HG03460 (cell line): ENCODE data around the gene PRAMEF7.
"Not testable (repeated sequence)": the region's sequence is repeated elsewhere in the genome, so short reads cannot be mapped to it uniquely, and the experiment has no call there.

Experiments
- ATAC-seq: cut with Tn5 transposase; IDR thresholded peaks from one replicate; pipeline ENCODE4 v1.9.1; 2021; ENCODE audit not compliant: unreplicated experiment

Gene PRAMEF7

GRCh38 chr1:12916310-12916709 lies at the start of gene PRAMEF7:
Gene PRAMEF7, plus strand, starts transcription at chr1:12916610. Its CDS starts 1,083 bp downstream, at chr1:12917693.
- not testable (repeated sequence) for ATAC-seq

DNA sequence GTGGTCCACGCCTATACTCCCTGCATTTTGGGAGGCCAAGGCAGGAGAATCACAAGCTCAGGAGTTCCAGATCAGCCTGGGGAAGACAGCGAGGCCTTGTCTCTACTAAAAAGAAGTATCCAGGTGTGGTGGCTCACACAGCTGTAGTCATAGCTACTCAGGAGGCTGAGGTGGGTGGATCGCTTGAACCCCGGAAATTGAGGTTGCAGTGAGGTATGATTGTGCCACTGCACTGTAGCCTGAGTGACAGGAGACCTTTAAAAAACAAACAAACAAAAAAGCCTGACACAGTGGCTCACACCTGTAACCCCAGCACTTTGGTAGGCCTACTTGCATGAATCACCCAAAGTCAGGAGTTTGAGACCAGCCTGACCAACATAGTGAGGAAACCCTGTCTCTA lies 38.0 kb upstream of the PRAMEF7 start:
- ATAC-seq: not testable (repeated sequence)

DNA sequence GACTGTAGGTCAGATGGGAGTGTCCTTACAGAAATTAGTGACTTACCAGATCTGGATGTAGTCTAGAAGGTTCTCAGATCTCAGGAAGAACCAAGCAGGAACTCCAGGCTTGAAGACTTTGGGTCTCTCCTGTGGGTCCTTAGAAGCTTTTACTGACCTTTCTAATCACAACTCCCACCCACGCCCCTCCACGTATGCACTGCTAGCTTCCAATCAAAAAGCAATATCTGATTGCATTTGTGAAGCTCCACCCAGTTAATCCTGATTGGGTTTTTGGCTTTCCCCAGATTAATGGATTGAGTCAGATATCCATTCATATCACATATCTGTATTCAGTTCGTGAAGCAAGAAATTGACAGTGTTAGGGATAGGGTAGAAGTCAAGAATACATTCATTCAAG lies 30.3 kb upstream of the PRAMEF7 start, which contains the start of gene PRAMEF4:
Gene PRAMEF4 (minus strand): TSS at position 101 of the 400 bp plus-strand sequence. CDS start 2,807 bp downstream, outside the sequence.
- ATAC-seq: not testable (repeated sequence)

DNA sequence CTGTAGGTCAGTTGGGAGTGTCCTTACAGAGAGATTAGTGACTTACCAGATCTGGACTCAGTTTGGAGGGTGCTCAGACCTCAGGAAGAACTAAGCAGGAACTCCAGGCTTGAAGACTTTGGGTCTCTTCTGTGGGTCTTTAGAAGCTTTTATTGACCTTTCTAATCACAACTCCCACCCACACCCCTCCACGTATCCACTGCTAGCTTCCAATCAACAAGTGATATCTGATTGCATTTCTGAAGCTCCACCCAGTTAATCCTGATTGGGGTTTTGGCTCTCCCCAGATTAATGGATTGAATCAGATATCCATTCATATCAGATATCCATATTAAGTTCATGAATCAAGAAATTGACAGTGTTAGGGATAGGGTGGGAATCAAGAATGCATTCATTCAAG lies 18.2 kb upstream of the PRAMEF7 start, which contains the start of gene PRAMEF10:
Gene PRAMEF10 (minus strand): TSS at position 101 of the 400 bp plus-strand sequence. CDS start 2,423 bp downstream, outside the sequence.
- ATAC-seq: not testable (repeated sequence)

DNA sequence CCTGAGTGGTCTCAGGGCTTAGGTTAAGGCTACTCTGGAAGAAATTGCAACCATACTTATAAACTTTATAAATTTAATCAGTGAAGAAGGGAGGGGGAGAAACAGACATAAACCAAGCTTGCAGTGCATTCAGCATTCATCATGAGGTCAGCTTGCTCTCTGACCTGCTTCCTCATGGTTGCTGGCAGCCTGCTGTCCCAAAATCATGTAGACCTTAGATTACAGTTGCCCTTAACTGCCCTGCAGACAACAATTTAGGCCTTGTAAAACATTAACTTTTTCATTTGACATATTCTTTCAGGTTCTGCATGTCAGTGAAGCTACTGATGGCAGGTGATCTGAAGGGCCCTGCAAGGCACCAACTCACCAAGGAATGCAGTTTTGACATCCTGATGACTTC lies 17.2 kb upstream of the PRAMEF7 start:
- not testable (repeated sequence) for ATAC-seq

GRCh38 chr1:12903793-12904572 lies 12.4 kb upstream of the PRAMEF7 start:
- ATAC-seq: not testable (repeated sequence)

GRCh38 chr1:12921749-12922148 lies 5.3 kb downstream of the PRAMEF7 start:
- not testable (repeated sequence) for ATAC-seq

- ATAC-seq: not testable (repeated sequence)
Observed at GRCh38 chr1:12924368-12924767, 8.0 kb downstream of the PRAMEF7 start.

- not testable (repeated sequence) for ATAC-seq
Observed at GRCh38 chr1:12947480-12947879, 31.1 kb downstream of the PRAMEF7 start, which contains the start of gene PRAMEF6. Gene PRAMEF6, minus strand, starts transcription at chr1:12947580. Its CDS starts 5,062 bp downstream, at chr1:12942518.
